Measurements from ENCODE around the gene C10orf95.

- TF ChIP-seq, protein P1, sequence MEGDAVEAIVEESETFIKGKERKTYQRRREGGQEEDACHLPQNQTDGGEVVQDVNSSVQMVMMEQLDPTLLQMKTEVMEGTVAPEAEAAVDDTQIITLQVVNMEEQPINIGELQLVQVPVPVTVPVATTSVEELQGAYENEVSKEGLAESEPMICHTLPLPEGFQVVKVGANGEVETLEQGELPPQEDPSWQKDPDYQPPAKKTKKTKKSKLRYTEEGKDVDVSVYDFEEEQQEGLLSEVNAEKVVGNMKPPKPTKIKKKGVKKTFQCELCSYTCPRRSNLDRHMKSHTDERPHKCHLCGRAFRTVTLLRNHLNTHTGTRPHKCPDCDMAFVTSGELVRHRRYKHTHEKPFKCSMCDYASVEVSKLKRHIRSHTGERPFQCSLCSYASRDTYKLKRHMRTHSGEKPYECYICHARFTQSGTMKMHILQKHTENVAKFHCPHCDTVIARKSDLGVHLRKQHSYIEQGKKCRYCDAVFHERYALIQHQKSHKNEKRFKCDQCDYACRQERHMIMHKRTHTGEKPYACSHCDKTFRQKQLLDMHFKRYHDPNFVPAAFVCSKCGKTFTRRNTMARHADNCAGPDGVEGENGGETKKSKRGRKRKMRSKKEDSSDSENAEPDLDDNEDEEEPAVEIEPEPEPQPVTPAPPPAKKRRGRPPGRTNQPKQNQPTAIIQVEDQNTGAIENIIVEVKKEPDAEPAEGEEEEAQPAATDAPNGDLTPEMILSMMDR (IDR thresholded peaks at IDR 0.05): no peak
- TF ChIP-seq REST (IDR thresholded peaks at IDR 0.05; ENCODE audit: insufficient read depth in 1 of 2, low read depth in 2 of 2, low read length in 1 of 2) (no peak), POLR2AphosphoS5 (IDR thresholded peaks at IDR 0.05; ENCODE audit: low read depth, low read length) (no peak)
These were observed 39.8 kb upstream of the C10orf95 start for GRCh38 chr10:102491136-102491535.

All from Panc1 (cell line).